ENCODE results near the gene PROKR2. TPM values are rescaled to one million over a fixed set of nuclear protein-coding genes. Genes with fewer than 3 reads are reported as not detected.

The PROKR2 gene
- total RNA-seq, 2 donors from 2014 or later = not detected

- Mint-ChIP-seq H3K27ac (no peak overlapping the region), H3K4me1 (no peaks in the 10 kb centered on the region), H3K9me3 (peaks cover 23% of the 10 kb centered on the region), H3K36me3 (ENCODE audit: low read depth) (no peaks in the 10 kb centered on the region), H3K4me3 (no peak overlapping the region), H3K27me3 (ENCODE audit: insufficient read depth) (peaks cover 4% of the 10 kb centered on the region)
- 83 to 100% methylated on average over 3 to 4 of the region's 4 CpGs for WGBS, 2 experiments (ENCODE audit: insufficient coverage in 1 of 2, insufficient read length in 1 of 2)
- peaks cover 9% of the 10 kb centered on the region for H3K27me3 ChIP-seq (ENCODE audit: control insufficient read depth, insufficient read depth, low read length, poor library complexity, severe bottlenecking)
- no peak overlapping the region for H3K9ac ChIP-seq (ENCODE audit: extremely low read depth, low read length, poor library complexity, severe bottlenecking)
- no peaks in the 10 kb centered on the region for H3K9me3 ChIP-seq (ENCODE audit: control insufficient read depth, low read length)
- H3K36me3 ChIP-seq (ENCODE audit: control insufficient read depth, insufficient read depth, low read length) = no peaks in the 10 kb centered on the region
- H3K4me3 ChIP-seq (ENCODE audit: low read length) = no peak overlapping the region
- no peak for TF ChIP-seq CTCF (conservative IDR thresholded peaks at IDR 0.05)
- H3K4me1 ChIP-seq (ENCODE audit: control insufficient read depth, insufficient read depth, low read length) = no peaks in the 10 kb centered on the region
- H3K27ac ChIP-seq (ENCODE audit: low read depth, low read length) = no peak overlapping the region
- DNase-seq = no peak
Observed at GRCh38 chr20:5282561-5282960, 34.2 kb downstream of the PROKR2 start.

- no peak overlapping the region for H3K4me3 Mint-ChIP-seq
- Histone ChIP-seq H3K4me3 (ENCODE audit: low read length) (no peak overlapping the region), H3K9me3 (ENCODE audit: control insufficient read depth, low read length) (no peaks in the 10 kb centered on the region), H3K9ac (ENCODE audit: extremely low read depth, low read length, poor library complexity, severe bottlenecking) (no peak overlapping the region), H3K4me1 (ENCODE audit: control insufficient read depth, insufficient read depth, low read length) (no peaks in the 10 kb centered on the region), H3K27ac (ENCODE audit: low read depth, low read length) (no peak overlapping the region), H3K36me3 (ENCODE audit: control insufficient read depth, insufficient read depth, low read length) (no peaks in the 10 kb centered on the region), H3K27me3 (ENCODE audit: control insufficient read depth, insufficient read depth, low read length, poor library complexity, severe bottlenecking) (peaks cover 9% of the 10 kb centered on the region)
- no peaks in the 10 kb centered on the region for H3K4me1 Mint-ChIP-seq
- TF ChIP-seq CTCF (conservative IDR thresholded peaks at IDR 0.05) = no peak
- no peak overlapping the region for H3K27ac Mint-ChIP-seq
- H3K27me3 Mint-ChIP-seq (ENCODE audit: insufficient read depth) = no peaks in the 10 kb centered on the region
- H3K9me3 Mint-ChIP-seq = peaks cover 4% of the 10 kb centered on the region
- DNase-seq = no peak
- H3K36me3 Mint-ChIP-seq (ENCODE audit: low read depth) = no peaks in the 10 kb centered on the region
Observed at GRCh38 chr20:5279661-5280060, 37.1 kb downstream of the PROKR2 start.

GRCh38 chr20:5272268-5272667, 44.5 kb downstream of the PROKR2 start:
- H3K4me1 Mint-ChIP-seq = peaks cover 7% of the 10 kb centered on the region
- 92% methylated on average over 3 of the region's 4 CpGs; no CpG with 5 or more reads in 1 of the 2 experiments for WGBS, 2 experiments (ENCODE audit: insufficient coverage in 1 of 2, insufficient read length in 1 of 2)

More at GRCh38 chr20:5272268-5272667, 44.5 kb downstream of the PROKR2 start:
- Histone ChIP-seq H3K27me3 (ENCODE audit: control insufficient read depth, insufficient read depth, low read length, poor library complexity, severe bottlenecking) (no peaks in the 10 kb centered on the region), H3K36me3 (ENCODE audit: control insufficient read depth, insufficient read depth, low read length) (no peaks in the 10 kb centered on the region), H3K27ac (ENCODE audit: low read depth, low read length) (no peak overlapping the region), H3K9me3 (ENCODE audit: control insufficient read depth, low read length) (no peaks in the 10 kb centered on the region), H3K9ac (ENCODE audit: extremely low read depth, low read length, poor library complexity, severe bottlenecking) (no peak overlapping the region), H3K4me3 (ENCODE audit: low read length) (no peak overlapping the region), H3K4me1 (ENCODE audit: control insufficient read depth, insufficient read depth, low read length) (no peaks in the 10 kb centered on the region)
- no peak overlapping the region for H3K4me3 Mint-ChIP-seq
- no peak for TF ChIP-seq CTCF (conservative IDR thresholded peaks at IDR 0.05)
- no peak overlapping the region for H3K27ac Mint-ChIP-seq
- H3K9me3 Mint-ChIP-seq = no peaks in the 10 kb centered on the region
- no peak for DNase-seq
- no peaks in the 10 kb centered on the region for H3K27me3 Mint-ChIP-seq (ENCODE audit: insufficient read depth)
- no peaks in the 10 kb centered on the region for H3K36me3 Mint-ChIP-seq (ENCODE audit: low read depth)
